NCI-H748 treated with DMSO at 0.1 percent for 48 hours (cell line): ENCODE measurements around the gene SCD.
A peak's percentile ranks its signal among the peaks of the same experiment; 100 is the strongest.

Experiments used
- DNase-seq: peaks from one replicate; lab custom pipeline; 2025; lab: John Stamatoyannopoulos, UW

Gene SCD

DNA sequence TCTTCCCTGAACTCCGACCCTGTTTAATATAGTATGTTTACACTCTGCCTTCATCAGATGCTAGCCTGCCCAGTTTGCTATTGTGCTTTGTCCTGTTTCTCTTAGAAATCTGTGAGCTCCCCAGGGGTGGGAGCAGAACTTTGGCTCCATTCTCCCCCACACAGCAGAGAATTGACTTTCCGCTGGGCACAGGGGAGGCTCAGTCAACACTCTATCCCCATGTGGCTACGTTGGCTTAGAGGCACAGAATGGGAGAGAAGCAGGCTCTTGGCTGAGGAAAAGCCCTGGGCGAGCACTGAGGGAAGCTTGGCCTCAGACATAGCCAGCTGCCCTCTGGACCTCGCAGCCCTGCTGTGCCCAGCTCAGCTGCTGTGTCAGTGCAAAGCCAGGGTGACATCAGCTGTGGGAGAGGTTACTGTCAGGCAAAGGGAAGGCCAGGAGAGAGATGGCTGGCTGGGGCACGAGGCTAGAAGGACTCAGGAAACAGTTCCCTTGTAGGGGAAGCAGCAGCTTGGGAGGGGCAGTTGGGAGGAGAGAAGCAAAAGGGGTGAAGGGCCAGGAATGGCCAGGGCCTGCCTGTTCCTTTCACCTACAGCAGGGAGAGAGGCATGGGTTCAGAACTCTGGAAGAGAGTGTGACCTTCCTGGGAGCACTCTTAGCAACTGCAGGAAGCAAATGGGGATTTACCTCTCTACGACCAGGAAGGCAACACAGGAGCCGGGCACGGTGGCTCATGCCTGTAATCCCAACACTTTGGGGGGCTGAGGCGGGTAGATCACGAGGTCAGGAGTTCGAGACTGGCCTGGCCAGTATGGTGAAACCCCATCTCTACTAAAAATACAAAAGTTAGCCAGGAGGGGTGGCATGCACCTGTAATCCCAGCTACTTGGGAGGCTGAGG, 5.8 kb upstream of the SCD start:
- DNase-seq: no peak

DNA sequence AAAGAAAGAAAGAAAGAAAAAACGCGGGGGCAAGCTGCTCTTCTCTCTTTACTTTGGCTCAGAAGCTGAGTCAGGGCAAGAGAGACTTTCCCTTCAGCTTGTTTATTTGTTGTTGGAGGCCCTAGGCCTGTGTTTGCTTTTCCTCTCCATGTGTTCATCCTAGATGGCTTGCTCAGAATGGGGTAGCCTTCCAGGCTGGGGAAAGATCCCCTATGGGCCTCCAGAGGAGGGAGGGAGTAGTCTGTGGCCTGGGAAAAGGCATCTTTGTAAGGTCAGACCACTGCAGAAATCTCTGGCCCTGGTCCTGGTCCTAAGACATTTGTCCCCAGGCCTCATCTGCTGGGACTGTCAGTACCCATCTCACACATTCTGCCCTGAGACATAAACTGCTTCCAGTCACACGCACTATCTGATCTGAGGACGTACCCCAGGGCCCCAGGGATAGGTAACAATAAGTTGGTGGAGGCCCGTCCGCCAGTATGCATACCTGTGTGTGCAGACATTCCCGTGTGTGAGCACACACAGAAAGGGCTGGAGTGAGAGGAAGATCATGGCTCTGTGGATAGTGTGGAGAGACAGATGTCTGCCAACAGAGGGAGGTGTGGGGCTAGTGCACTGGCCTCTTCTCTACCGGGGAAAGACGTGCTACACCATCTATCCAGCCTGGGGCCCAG, 4.9 kb upstream of the SCD start:
- DNase-seq: no peak

DNA sequence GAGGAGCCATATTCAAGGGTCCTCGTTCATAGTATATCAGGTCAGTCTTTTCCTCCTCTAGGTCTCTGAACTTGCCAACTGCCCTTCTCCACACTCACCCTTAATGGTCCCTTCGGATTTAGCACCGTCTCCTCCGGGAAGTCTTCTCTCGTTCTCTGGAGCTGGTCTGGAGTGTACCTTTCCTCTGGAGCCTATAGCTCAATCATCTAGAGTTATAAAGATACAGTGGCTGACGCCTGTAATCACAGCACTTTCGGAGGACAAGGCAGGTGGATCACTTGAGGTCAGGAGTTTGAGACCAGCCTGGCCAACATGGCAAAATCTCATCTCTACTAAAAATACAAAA, 4.4 kb upstream of the SCD start:
- DNase-seq: no peak

- DNase-seq: no peak
Measured at GRCh38 chr10:100344241-100344788, 2.7 kb upstream of the SCD start.

DNA sequence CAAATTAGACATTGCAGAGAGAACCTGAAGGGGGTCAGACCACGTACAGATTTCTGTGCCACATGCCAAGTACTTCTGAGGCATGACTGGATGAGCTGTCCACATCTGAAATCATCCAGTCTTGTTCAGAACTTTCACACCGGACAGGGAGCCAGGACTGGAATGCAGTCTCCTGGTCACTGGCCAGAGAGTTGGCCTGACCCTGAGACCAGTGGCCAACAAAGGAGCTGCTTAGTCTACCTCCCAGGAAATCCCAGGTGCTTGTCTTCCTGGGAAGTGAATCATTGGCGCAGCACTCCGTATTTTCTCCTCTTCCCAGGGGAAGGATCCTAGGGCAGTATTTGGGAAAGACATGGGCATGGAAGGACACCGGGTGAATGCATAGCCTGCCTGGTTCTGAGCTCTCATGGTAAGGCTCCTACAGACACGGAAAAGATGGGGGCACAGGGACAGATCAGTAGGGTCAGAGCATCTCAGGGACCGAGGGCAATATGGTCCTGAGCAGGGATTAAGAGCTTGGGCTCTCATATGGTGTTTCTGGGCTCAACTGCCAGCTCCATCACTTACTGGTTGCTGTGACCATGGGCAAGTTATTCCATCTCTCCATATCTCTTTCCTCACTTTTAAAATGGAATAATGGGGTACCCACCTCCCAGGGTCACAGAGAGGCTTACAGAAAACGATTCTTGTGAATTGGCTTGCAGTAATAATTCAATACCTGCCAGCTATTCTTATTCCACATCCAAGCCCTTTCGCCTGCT, 1.3 kb upstream of the SCD start:
- DNase-seq: no peak

DNA sequence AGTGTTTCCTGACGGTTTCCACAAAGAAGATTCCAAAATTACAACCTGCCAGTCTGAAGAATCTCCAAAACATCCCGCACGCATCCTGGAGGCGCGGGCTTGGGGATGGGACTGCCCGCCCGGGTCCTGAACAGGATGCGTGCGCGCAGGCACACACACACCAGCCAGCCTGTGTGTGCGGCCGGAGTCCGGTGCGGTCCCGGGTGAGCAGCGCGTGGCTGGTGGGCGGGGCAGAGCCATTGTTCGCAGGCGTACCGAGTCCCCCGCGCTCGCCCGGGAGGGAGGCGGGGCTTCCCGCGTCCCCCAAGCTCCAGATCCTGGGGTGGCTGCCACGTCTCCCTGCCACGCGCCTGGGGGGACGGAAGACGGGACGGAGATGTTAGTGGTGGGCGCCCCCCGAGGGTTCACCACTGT, 675 bp upstream of the SCD start:
- peak; percentile 14 for DNase-seq

DNA sequence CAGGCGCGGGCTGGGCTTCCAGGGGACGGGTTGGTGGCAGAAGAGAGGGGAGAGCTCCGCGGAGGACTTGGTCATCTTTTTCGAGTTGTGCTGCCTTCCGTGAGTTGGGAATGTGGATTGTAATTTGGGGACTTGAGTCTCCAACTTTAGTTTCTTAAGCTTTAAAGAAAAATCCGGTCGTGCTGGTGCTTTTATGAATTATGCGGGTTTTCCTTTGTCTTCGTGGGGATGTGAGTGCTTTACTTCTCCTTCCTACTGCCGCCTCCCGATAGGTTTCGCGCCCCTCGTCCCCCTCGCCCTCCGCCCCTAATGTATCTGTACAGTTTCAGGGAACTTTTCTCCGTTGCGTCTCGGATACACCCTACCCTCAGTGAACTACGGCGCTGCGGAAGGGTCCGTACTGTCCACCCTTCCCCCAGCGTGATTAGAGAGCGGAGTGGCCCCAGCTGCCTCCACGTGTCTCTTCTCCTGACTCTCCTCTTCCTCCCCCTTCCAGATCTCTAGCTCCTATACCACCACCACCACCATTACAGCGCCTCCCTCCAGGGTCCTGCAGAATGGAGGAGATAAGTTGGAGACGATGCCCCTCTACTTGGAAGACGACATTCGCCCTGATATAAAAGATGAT, 649 bp downstream of the SCD start:
- DNase-seq: no peak

DNA sequence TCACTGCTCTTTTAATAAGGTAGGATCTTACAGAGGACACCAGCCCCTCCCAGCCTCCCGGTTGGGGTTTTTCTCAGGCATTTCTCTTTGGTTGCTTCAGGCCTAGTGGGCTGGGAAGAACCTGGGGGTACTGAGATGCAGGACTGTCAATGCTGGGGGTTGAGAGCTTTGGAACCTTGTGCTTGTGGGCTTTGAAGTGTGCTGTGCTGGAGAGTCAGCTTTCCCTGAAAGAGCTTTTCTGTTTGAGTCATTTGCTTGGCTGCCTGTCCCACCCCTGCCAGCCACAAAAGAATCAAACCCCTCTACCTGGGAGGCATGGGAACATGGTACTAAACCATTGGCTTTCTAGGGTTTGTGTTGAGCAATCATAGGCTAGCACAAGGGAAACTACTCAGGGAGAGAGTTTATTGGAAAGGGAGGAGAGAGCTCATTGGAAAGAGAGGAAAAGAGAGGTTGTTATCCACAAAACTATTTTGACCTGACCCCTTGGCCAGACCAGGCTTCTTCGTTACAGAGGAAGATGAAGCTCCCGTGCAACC, 1.4 kb downstream of the SCD start:
- DNase-seq: no peak

- DNase-seq: no peak
Measured at GRCh38 chr10:100349087-100349486, 2.1 kb downstream of the SCD start.

DNA sequence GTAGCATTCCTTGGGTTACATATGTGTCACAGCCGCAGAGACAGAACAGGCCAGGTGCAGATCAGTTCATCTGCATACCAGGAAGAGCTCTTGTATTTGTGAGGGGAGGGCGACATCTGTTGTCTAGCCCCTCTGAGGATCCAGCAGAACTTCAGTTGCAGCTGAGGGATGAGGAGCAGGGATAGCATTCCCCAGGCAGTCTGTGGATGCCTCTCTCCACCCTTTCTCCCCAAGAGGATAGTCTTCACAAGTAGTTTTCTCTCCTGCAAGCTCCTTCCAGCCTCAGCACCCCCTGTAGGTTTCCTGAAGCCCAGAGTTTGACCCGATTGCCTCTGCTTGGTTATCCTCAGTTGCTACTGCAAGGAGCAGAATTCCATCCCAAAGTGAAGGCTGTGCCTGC, 2.6 kb downstream of the SCD start:
- DNase-seq: no peak

DNA sequence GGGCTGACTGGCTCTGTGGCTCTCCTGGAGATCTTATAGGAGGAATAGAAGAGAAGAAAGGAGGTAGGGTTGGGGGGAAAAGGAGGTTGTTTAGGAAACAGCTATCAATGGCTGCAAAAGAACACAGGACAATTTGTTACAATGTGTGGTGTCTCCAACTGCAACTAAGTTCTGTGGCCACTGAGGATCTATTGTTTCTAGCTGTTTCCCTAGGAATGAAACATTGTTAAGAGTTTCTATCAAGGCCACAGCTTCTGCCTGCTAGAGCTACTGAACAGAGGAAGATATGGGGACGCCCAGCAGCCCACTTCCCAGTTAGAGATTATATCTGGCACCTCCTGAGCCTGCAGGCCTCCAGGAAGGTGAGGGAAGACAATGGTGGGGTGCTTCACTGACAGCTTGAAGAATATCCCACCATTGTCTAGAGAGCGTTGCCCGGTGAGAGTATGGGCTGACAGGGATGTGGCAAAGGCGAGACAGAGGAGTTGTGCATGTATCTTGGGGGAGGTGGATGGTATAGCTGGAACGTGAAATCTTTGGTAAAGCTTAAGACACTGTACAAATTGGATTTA, 4.0 kb downstream of the SCD start:
- DNase-seq: no peak

GRCh38 chr10:100353770-100354485, 6.9 kb downstream of the SCD start:
- DNase-seq: no peak

GRCh38 chr10:100355086-100355485, 8.1 kb downstream of the SCD start:
- DNase-seq: no peak

- no peak for DNase-seq
Measured at GRCh38 chr10:100356067-100357017, 9.3 kb downstream of the SCD start.

DNA sequence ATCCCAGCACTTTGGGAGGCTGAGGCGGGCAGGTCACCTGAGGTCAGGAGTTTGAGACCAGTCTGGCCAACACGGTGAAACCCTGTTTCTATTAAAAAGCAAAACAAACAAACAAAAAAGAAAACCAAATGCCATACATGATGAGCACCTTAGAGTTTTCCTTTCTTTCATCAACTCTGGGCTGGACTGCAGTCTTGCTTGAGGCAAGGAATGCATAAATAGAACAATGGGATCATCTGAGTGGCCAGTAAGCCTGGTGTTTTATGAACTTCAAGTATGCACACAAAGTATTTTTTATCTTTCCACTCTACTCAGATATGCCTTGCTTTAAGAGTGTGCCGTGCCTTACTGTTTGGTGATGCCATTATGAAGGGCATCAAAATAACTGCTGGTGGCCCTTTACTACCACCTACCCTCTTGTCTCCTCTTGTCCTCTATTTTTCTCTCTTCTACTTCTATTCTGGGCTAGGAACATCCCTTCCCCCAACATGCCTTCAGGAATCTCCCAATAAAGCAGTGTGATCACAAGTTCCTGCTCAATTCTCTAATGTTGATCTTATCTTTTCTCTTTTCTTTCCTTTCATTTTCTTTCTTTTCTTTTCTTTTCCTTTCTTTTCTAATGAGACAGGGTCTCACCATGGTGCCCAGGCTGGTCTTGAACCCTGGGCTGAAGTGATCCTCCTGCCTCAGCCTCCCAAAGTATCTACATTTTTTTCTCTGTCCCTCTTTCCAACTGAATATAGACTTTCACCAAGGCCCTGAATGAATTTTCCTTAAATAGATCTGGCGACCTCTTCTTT, 10.2 kb downstream of the SCD start:
- no peak for DNase-seq

DNA sequence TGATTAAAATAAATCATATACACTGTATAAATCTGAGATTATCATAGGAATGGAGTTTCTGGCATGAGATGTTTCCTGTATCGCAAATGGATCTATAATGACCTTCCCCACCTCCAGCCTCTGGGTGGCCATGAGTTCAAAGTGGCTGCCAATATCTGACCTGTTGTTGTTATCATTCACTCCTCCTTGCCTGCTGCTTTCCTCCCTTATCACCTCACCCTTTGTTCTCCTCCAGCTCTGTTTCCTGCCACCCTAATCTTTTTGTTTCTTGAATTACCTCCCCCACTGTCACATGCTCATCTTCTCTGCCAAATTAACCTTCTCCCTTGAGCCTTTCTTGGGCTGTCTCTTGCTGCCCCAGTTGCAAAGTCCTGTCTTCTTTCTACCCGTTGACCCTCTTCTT, 12.0 kb downstream of the SCD start:
- DNase-seq: no peak

DNA sequence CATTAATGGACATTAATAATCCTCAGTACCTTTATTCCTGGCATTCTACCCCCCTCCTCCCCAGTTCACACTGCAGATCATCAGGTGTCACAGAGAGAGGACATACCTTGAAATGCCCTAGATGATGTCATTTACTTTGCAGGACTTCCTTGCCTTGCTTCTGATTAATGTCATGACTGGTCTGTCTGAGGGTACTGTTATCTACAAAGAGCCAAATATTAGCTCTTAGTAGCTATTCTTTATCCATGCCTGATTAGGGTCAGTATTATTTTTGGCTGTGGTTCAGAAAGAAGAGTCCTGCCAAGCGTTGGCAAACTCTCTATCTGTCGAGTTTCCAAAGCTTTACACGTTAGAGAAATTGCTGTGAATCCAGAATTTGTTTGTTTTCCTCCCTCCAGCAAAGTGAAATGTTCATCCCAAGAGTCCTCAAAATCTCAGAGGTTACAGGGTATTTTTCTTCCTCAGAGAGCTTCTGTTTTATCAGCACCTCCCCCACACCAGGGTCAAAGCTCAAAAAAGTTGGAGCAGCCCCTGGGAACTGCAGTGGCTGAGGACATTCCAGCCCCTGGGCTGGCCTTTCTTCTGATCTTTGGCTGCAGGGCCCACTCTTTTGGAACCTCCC, 12.6 kb downstream of the SCD start:
- DNase-seq: no peak

- no peak for DNase-seq
Measured at GRCh38 chr10:100360234-100360633, 13.2 kb downstream of the SCD start.
